Activated T-cell treated with anti-CD3 and anti-CD28 coated beads, Interleukin-2, amount 50 U/mL, for 72 hours (primary cell): ENCODE measurements around the gene ADGRG3. TPM values are rescaled to one million over a fixed set of nuclear protein-coding genes. Genes with fewer than 3 reads are reported as not detected.

ENCODE experiments used
- ATAC-seq, 2 donors: fragments of 150-1000 bp; cut with Tn5 transposase; replicated peaks in 1 of 2; 2 replicates each; pipeline ENCODE4 v1.10.0; 2021; ENCODE audit warnings: moderate library complexity in 2 of 2, mild to moderate bottlenecking in 1 of 2
- DNase-seq, 2 donors: peaks; one replicate each; pipeline ENCODE4 v3.0.0; 2021 to 2022; ENCODE audit warnings: mixed read lengths in 1 of 2
- H3K27ac Mint-ChIP-seq: one replicate; pipeline ENCODE4 v1.8.0; 2022; ENCODE audit warnings: mild to moderate bottlenecking, moderate library complexity, mixed read lengths
- H3K27me3 Mint-ChIP-seq: one replicate; pipeline ENCODE4 v1.8.0; 2022; ENCODE audit warnings: low read depth, mixed read lengths
- H3K36me3 Mint-ChIP-seq, 2 donors: one replicate each; pipeline ENCODE4 v1.8.0; 2022; ENCODE audit warnings: mixed read lengths in 2 of 2, mild to moderate bottlenecking in 1 of 2; ENCODE audit not compliant: insufficient read depth in 2 of 2
- H3K4me1 Mint-ChIP-seq: one replicate; pipeline ENCODE4 v1.8.0; 2022; ENCODE audit warnings: low read depth, mixed read lengths
- H3K4me3 Mint-ChIP-seq, 2 donors: one replicate each; pipeline ENCODE4 v1.8.0; 2022; ENCODE audit warnings: mild to moderate bottlenecking in 2 of 2, mixed read lengths in 2 of 2, moderate library complexity in 2 of 2
- H3K9me3 Mint-ChIP-seq, 2 donors: one replicate each; pipeline ENCODE4 v1.8.0; 2022; ENCODE audit warnings: mixed read lengths in 2 of 2
- total RNA-seq, 2 donors: library from RNA; stranded (reverse); gene quantifications; one replicate each; pipeline ENCODE4 v1.2.3, GENCODE V29; 2022

The ADGRG3 gene
- total RNA-seq, 2 donors from 2014 or later, result 0.09 TPM; not detected in 1

DNA sequence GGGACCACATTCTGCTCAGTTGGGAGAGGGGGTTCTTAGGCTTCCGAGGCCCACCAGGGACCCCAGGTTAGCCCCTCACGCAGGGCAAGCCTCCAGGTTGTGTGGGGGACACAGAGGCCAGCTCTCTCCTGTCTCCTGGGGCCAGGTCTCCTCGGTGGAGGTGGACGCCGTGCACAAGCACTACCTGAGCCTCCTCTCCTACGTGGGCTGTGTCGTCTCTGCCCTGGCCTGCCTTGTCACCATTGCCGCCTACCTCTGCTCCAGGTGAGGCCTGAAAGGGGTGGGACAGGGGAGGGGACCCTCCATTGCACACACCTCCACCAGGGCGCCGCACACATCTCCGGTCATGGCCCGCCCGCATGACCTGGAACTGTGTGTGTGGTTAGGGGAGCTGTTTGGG is 10.9 kb upstream of the ADGRG3 start:
- Mint-ChIP-seq H3K4me3 (no peak overlapping the region), H3K9me3 (no peaks in the 10 kb centered on the region), H3K36me3 (no peaks in the 10 kb centered on the region), H3K27ac (no peak overlapping the region), H3K27me3 (no peaks in the 10 kb centered on the region), H3K4me1 (no peaks in the 10 kb centered on the region)
- ATAC-seq (no peak), DNase-seq (no peak)

DNA sequence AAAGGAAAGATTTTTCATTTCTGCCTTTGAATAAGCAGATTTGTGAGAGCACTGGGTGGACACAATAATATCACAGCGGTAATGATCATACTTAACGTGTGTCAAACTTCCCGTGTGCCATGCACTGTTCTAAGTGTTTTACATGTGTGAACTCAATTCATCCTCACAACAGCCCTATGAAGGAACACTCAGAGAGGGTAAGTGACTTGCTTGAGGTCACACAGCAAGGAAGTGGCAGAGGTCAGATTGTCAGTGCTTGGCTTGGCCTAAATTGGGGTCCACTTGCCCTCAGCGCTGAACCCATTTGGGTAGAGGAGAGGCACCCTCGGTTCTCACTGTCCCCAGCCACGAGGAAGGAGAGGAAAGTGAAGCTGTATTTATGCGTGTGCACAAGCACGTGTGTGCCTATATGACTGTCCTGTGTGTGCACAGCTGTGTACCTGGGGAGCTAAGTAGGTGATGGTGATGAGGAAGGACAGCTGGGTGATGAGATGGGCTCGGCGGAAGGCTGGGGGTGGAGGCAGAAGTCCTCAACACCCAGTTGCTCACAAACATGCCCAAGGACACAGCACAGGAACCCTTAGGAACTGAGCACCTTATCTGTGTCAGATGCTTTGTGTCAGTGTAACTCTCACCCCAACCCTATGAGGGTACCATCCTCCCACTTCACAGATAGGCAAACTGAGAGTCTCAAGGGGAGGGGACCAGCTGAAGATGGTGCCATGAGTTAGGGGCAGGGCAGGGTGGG is 9.8 kb upstream of the ADGRG3 start:
- Mint-ChIP-seq H3K27ac (no peak overlapping the region), H3K9me3 (no peaks in the 10 kb centered on the region), H3K36me3 (no peaks in the 10 kb centered on the region), H3K4me3 (no peak overlapping the region), H3K4me1 (no peaks in the 10 kb centered on the region), H3K27me3 (no peaks in the 10 kb centered on the region)
- no peak for ATAC-seq
- no peak for DNase-seq

DNA sequence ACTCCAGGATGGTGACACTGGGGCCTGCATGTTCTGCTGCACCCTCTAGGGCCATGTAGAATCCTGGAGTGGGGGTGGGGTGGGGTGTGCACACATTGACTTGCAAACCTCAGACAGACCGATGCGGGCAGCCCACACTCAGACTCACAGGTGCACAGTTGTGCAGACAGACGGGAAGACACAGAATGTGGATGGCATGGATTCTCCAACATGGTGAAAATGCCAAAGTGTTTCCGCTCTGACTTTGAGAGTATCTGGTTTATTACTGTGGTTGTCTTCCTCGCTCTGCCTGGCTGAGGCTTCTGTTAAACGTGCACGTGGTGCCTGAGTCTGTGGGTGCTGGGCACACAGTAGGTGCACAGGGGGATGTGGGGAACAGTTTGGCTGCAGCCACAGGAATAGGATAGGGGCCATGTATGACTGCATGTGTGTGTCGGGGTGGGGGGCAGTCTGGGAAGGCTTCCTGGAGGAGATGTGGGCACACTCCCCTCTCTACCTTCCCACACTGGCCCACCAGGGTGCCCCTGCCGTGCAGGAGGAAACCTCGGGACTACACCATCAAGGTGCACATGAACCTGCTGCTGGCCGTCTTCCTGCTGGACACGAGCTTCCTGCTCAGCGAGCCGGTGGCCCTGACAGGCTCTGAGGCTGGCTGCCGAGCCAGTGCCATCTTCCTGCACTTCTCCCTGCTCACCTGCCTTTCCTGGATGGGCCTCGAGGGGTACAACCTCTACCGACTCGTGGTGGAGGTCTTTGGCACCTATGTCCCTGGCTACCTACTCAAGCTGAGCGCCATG is 9.0 kb upstream of the ADGRG3 start:
- no peak for ATAC-seq
- no peak for DNase-seq
- no peak overlapping the region for H3K4me3 Mint-ChIP-seq
- no peak overlapping the region for H3K27ac Mint-ChIP-seq
- H3K4me1 Mint-ChIP-seq, result no peaks in the 10 kb centered on the region
- no peaks in the 10 kb centered on the region for H3K9me3 Mint-ChIP-seq
- H3K36me3 Mint-ChIP-seq, result no peaks in the 10 kb centered on the region
- H3K27me3 Mint-ChIP-seq, result no peaks in the 10 kb centered on the region

DNA sequence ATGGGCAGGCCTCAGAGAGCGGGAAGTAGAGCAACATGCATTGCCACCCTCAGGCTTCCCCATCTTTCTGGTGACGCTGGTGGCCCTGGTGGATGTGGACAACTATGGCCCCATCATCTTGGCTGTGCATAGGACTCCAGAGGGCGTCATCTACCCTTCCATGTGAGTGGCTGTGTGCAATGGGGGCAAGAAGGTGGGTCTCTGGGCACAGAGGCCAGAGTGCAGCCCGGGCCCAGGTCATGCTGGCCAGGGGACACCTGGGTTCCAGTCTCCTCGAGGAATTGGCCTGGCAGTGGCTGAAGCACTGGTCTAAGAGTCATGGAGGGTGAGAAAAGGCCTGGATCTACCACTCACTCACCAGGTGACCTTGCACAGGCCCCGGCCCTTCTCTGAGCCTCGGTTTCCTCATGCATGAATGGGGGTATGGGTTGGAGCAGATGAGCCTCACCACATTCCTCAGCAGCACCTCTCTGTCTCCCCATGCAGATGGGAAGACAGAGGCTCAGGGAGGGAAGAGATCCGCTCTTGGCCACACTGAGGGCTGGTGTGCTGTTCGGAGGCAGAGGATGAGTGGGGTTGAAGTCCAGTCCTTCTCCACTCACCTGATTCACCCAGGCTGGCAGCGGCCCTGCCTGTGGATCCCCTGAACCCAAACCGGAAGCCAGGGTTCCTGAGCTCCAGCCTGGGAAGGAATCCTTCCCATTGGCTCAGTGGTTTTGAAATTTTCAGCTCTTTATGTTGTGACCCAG is 7.2 kb upstream of the ADGRG3 start:
- Mint-ChIP-seq H3K27me3 (no peaks in the 10 kb centered on the region), H3K9me3 (no peaks in the 10 kb centered on the region), H3K27ac (no peak overlapping the region), H3K36me3 (no peaks in the 10 kb centered on the region), H3K4me1 (no peaks in the 10 kb centered on the region), H3K4me3 (no peak overlapping the region)
- ATAC-seq, result no peak
- DNase-seq, result no peak

DNA sequence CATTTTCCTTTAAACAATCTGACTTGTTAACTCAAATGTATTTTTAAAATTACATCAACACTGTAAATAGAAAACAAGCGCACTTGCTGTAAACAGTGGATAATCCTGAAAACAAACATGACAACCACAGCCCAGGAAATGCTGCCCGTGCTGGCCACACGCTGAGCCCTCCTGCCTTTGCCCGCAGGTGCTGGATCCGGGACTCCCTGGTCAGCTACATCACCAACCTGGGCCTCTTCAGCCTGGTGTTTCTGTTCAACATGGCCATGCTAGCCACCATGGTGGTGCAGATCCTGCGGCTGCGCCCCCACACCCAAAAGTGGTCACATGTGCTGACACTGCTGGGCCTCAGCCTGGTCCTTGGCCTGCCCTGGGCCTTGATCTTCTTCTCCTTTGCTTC is 6.6 kb upstream of the ADGRG3 start:
- Mint-ChIP-seq H3K4me3 (no peak overlapping the region), H3K4me1 (no peaks in the 10 kb centered on the region), H3K9me3 (no peaks in the 10 kb centered on the region), H3K27ac (no peak overlapping the region), H3K36me3 (no peaks in the 10 kb centered on the region), H3K27me3 (no peaks in the 10 kb centered on the region)
- ATAC-seq, result no peak
- no peak for DNase-seq

DNA sequence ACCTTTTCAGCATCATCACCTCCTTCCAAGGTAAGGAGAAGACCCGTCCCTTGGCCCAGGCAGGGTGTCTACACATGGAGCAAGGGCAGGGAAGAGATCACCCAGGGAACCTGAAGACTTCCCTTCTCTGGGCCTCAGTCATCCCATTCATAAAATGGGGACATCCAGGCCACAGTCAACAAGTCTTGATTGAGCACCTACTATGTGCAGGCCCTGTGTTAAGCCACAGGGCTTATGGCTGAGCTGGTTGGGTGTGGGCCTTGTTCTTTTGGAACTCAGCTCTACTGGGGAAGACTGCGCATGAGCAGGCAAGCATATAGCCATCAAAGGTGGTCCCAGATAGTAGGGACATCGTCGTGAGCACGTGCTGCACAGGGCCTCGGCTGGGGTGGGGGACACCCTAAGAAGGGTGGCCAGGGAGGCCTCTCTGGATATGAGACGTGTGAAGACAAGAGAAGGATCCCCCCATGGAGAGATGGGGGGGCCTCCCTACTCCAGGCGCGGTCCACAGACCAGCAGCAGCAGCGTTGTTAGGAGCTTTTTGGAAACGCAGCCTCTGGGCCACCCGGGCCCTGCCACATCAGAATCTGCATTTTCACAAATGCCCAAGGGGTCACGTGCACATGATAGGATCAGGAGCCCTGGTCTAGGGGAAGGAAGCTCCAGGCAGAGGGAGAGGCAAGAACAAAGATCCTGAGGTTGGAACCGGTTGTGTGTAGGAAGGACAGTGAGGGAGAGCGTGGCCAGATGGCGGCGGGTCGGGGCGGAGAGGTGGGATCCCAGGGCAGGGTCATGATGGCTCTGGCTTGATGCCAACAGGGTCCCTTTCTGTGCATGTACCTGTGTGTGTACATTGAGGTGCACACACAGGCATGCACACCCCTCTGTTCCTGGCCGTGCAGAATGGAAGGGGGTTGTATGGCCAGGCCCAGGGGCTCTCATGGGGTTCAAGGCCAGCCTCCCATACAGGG is 5.9 kb upstream of the ADGRG3 start:
- H3K36me3 Mint-ChIP-seq, result no peaks in the 10 kb centered on the region
- no peaks in the 10 kb centered on the region for H3K27me3 Mint-ChIP-seq
- H3K27ac Mint-ChIP-seq, result no peak overlapping the region
- DNase-seq, result no peak
- no peaks in the 10 kb centered on the region for H3K4me1 Mint-ChIP-seq
- ATAC-seq, result no peak
- no peaks in the 10 kb centered on the region for H3K9me3 Mint-ChIP-seq
- H3K4me3 Mint-ChIP-seq, result no peak overlapping the region

DNA sequence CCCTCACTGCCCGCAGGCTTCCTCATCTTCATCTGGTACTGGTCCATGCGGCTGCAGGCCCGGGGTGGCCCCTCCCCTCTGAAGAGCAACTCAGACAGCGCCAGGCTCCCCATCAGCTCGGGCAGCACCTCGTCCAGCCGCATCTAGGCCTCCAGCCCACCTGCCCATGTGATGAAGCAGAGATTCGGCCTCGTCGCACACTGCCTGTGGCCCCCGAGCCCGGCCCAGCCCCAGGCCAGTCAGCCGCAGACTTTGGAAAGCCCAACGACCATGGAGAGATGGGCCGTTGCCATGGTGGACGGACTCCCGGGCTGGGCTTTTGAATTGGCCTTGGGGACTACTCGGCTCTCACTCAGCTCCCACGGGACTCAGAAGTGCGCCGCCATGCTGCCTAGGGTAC is 4.7 kb upstream of the ADGRG3 start:
- H3K27me3 Mint-ChIP-seq, result no peaks in the 10 kb centered on the region
- H3K4me3 Mint-ChIP-seq, result no peak overlapping the region
- no peak overlapping the region for H3K27ac Mint-ChIP-seq
- DNase-seq (no peak), ATAC-seq (no peak)
- no peaks in the 10 kb centered on the region for H3K4me1 Mint-ChIP-seq
- no peaks in the 10 kb centered on the region for H3K9me3 Mint-ChIP-seq
- no peaks in the 10 kb centered on the region for H3K36me3 Mint-ChIP-seq

DNA sequence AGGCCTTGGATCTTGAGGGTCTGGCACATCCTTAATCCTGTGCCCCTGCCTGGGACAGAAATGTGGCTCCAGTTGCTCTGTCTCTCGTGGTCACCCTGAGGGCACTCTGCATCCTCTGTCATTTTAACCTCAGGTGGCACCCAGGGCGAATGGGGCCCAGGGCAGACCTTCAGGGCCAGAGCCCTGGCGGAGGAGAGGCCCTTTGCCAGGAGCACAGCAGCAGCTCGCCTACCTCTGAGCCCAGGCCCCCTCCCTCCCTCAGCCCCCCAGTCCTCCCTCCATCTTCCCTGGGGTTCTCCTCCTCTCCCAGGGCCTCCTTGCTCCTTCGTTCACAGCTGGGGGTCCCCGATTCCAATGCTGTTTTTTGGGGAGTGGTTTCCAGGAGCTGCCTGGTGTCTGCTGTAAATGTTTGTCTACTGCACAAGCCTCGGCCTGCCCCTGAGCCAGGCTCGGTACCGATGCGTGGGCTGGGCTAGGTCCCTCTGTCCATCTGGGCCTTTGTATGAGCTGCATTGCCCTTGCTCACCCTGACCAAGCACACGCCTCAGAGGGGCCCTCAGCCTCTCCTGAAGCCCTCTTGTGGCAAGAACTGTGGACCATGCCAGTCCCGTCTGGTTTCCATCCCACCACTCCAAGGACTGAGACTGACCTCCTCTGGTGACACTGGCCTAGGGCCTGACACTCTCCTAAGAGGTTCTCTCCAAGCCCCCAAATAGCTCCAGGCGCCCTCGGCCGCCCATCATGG is 4.0 kb upstream of the ADGRG3 start:
- no peaks in the 10 kb centered on the region for H3K9me3 Mint-ChIP-seq
- H3K4me1 Mint-ChIP-seq, result no peaks in the 10 kb centered on the region
- no peaks in the 10 kb centered on the region for H3K36me3 Mint-ChIP-seq
- DNase-seq (no peak), ATAC-seq (no peak)
- H3K27me3 Mint-ChIP-seq, result no peaks in the 10 kb centered on the region
- no peak overlapping the region for H3K4me3 Mint-ChIP-seq
- H3K27ac Mint-ChIP-seq, result no peak overlapping the region

DNA sequence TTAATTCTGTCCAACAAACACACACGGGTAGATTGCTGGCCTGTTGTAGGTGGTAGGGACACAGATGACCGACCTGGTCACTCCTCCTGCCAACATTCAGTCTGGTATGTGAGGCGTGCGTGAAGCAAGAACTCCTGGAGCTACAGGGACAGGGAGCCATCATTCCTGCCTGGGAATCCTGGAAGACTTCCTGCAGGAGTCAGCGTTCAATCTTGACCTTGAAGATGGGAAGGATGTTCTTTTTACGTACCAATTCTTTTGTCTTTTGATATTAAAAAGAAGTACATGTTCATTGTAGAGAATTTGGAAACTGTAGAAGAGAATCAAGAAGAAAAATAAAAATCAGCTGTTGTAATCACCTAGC is 3.5 kb upstream of the ADGRG3 start:
- ATAC-seq, result no peak
- Mint-ChIP-seq H3K9me3 (no peaks in the 10 kb centered on the region), H3K27ac (no peak overlapping the region), H3K4me3 (no peak overlapping the region), H3K36me3 (no peaks in the 10 kb centered on the region), H3K4me1 (no peaks in the 10 kb centered on the region), H3K27me3 (no peaks in the 10 kb centered on the region)
- DNase-seq, result no peak

DNA sequence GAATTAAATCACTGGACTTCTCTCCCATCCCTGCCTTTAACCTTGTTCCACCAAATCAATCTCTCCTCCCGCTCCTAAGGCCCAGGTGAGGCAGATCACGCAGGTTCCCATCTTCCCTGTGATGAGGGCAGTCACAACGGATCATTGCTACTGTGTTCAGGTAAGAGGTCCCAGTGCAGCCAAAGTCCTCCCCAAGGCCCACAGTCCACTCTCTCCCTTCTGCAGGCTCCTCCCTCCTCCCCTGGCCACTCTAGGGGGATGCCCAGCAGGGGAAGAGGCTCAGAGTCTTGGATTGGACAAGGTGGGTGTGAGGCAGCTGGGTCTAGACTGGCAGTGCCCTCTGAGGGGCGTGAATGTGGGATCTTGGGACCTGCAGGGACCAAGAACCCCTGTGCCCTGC is 2.6 kb upstream of the ADGRG3 start:
- H3K27me3 Mint-ChIP-seq, result no peaks in the 10 kb centered on the region
- ATAC-seq (no peak), DNase-seq (no peak)
- H3K4me3 Mint-ChIP-seq, result no peak overlapping the region
- no peak overlapping the region for H3K27ac Mint-ChIP-seq
- no peaks in the 10 kb centered on the region for H3K36me3 Mint-ChIP-seq
- no peaks in the 10 kb centered on the region for H3K4me1 Mint-ChIP-seq
- H3K9me3 Mint-ChIP-seq, result no peaks in the 10 kb centered on the region

DNA sequence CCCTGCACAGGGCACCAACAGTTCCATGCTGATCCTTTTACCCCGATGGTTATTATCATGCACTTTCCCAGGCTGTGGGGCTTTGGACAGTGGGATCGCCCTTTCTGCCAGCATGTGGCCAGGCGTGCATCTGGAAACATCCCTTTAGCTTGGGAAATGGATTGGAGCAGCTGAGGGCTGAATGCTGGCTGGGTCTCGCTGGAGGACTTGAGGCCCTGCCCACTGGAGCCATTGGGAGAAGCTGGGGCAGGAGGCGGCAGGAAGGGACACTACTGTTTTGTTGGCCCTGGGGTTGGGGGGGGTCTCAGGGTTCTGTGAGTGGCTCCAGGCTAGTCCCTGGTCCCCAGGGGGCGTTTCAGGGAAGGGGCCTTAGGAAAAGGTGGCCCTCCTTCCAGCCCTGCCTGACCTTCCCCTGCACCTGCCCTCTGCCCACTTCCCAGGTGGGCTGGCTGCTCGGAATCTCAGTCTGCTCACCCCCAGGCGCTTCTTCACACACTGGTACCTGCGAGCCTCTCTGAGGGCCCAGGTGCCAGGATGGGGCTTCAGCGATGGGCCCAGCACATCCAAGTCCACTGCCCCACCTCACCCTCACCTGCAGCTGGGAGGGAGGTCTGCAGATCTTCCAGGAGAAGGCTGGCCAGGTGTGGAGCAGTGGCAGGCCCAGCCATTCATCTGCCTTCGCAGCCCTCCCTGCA is 1.6 kb upstream of the ADGRG3 start:
- no peak overlapping the region for H3K27ac Mint-ChIP-seq
- no peak for ATAC-seq

More for the DNA sequence above, 1.6 kb upstream of the ADGRG3 start:
- H3K27me3 Mint-ChIP-seq, result no peaks in the 10 kb centered on the region
- no peaks in the 10 kb centered on the region for H3K4me1 Mint-ChIP-seq
- H3K4me3 Mint-ChIP-seq, result no peak overlapping the region
- no peaks in the 10 kb centered on the region for H3K36me3 Mint-ChIP-seq
- no peak for DNase-seq
- no peaks in the 10 kb centered on the region for H3K9me3 Mint-ChIP-seq
